ENCODE results near the gene GPM6B.
"Not testable (repeated sequence)": the region's sequence is repeated elsewhere in the genome, so short reads cannot be mapped to it uniquely, and the experiment has no call there.

GPM6B gene

DNA sequence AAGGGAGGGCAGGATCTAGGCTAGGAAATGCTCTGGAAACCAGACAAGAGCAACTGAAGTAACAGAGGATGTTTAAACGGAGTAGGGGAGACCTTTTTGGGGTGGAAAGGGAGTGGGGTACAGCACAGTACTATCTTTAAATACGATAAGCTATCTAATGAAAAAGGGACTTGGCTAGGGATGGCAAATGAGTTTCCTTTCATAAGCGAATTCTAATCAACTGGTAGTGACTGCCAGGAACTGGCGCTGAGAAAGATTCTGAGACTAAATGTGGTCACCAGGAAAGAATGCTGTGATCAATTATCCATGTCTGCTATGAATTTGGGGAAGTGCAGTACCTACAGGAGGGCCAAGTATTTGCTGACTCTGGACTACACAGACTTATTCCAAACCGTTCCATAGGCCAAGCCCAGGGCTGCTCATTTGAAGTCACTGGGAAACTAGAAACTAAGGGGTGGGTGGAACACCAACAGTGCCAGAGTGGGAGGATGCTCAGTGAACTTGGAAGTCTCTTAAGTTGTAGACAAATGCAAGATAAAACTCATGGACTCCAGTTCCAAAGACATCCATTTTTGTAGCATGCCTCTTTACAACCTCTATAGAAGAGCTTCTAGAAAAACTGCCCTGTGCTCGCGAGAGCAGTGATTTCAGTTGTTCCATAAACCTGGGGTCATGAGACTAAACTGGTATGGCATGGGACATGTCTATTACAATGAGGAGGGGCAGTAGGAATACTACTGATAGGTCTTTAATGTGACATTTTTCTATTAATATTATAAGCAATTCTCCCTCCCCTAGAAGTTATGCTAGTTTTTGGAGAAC is 84.4 kb downstream of the GPM6B start:
- Histone ChIP-seq H3K9me2 (replicated peaks; ENCODE audit: control insufficient read depth, low read length) (no peaks in the 10 kb centered on the region), H4K20me1 (ENCODE audit: control insufficient read depth, insufficient read depth, low read depth, low read length) (no peaks in the 10 kb centered on the region), H3K4me3 (ENCODE audit: low read length) (peak overlapping the region; percentile 91), H3K9me3 (ENCODE audit: control insufficient read depth, insufficient read depth, low read length) (no peaks in the 10 kb centered on the region), H3K36me3 (ENCODE audit: control insufficient read depth, low read length) (peaks cover 58% of the 10 kb centered on the region), H3F3A (ENCODE audit: control insufficient read depth, insufficient read depth) (peaks cover 14% of the 10 kb centered on the region), H3K27ac (ENCODE audit: low read depth, low read length) (peak overlapping the region; percentile 100), H3K27me3 (ENCODE audit: control insufficient read depth, low read length) (no peaks in the 10 kb centered on the region), H3K4me1 (ENCODE audit: control insufficient read depth, low read length) (peaks cover 32% of the 10 kb centered on the region), H3K4me2 (ENCODE audit: low read length) (peak overlapping the region; percentile 93), H3K79me2 (ENCODE audit: control insufficient read depth, low read length) (peaks cover 87% of the 10 kb centered on the region)
- TF ChIP-seq EZH2phosphoT487 (IDR thresholded peaks at IDR 0.05; ENCODE audit: borderline replicate concordance, low read length): no peak
- TF ChIP-seq, protein P1, sequence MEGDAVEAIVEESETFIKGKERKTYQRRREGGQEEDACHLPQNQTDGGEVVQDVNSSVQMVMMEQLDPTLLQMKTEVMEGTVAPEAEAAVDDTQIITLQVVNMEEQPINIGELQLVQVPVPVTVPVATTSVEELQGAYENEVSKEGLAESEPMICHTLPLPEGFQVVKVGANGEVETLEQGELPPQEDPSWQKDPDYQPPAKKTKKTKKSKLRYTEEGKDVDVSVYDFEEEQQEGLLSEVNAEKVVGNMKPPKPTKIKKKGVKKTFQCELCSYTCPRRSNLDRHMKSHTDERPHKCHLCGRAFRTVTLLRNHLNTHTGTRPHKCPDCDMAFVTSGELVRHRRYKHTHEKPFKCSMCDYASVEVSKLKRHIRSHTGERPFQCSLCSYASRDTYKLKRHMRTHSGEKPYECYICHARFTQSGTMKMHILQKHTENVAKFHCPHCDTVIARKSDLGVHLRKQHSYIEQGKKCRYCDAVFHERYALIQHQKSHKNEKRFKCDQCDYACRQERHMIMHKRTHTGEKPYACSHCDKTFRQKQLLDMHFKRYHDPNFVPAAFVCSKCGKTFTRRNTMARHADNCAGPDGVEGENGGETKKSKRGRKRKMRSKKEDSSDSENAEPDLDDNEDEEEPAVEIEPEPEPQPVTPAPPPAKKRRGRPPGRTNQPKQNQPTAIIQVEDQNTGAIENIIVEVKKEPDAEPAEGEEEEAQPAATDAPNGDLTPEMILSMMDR (IDR thresholded peaks at IDR 0.05; ENCODE audit: low read depth, low read length, poor library complexity, severe bottlenecking): no peak

DNA sequence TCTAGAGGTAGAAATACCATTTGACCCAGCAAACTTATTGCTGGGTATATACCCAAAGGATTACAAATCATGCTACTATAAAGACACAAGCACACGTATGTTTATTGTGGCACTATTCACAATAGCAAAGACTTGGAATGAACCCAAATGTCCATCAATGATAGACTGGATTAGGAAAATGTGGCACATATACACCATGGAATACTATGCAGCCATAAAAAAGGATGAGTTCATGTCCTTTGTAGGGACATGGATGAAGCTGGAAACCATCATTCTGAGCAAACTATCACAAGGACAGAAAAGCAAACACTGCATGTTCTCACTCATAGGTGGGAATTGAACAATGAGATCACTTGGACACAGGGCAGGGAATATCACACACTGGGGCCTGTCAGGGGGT is 86.4 kb downstream of the GPM6B start:
- not testable (repeated sequence) for H3K4me2 ChIP-seq (ENCODE audit: low read length); H4K20me1 ChIP-seq (ENCODE audit: control insufficient read depth, insufficient read depth, low read depth, low read length); H3K9me3 ChIP-seq (ENCODE audit: control insufficient read depth, insufficient read depth, low read length); H3K9me2 ChIP-seq (replicated peaks; ENCODE audit: control insufficient read depth, low read length); H3K27me3 ChIP-seq (ENCODE audit: control insufficient read depth, low read length); H3K27ac ChIP-seq (ENCODE audit: low read depth, low read length); H3K4me3 ChIP-seq (ENCODE audit: low read length)
- H3K36me3 ChIP-seq (ENCODE audit: control insufficient read depth, low read length): peaks cover 43% of the 10 kb centered on the region
- H3K79me2 ChIP-seq (ENCODE audit: control insufficient read depth, low read length): peaks cover 84% of the 10 kb centered on the region
- H3F3A ChIP-seq (ENCODE audit: control insufficient read depth, insufficient read depth): peaks cover 12% of the 10 kb centered on the region
- peaks cover 24% of the 10 kb centered on the region for H3K4me1 ChIP-seq (ENCODE audit: control insufficient read depth, low read length)

DNA sequence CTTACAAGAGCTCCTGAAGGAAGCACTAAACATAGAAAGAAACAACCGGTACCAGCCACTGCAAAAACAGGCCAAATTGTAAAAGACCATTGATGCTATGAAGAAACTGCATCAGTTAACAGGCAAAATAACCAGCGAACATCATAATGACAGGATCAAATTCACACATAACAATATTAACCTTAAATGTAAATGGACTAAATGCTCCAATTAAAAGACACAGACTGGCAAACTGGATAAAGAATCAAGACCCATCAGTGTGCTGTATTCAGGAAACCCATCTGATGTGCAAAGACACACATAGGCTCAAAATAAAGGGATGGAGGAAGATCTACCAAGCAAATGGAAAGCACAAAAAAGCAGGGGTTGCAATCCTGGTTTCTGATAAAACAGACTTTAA is 90.3 kb downstream of the GPM6B start:
- not testable (repeated sequence) for H3K27me3 ChIP-seq (ENCODE audit: control insufficient read depth, low read length); H3K4me3 ChIP-seq (ENCODE audit: low read length); H3F3A ChIP-seq (ENCODE audit: control insufficient read depth, insufficient read depth); H4K20me1 ChIP-seq (ENCODE audit: control insufficient read depth, insufficient read depth, low read depth, low read length); H3K9me2 ChIP-seq (replicated peaks; ENCODE audit: control insufficient read depth, low read length); H3K9me3 ChIP-seq (ENCODE audit: control insufficient read depth, insufficient read depth, low read length); H3K27ac ChIP-seq (ENCODE audit: low read depth, low read length); H3K4me2 ChIP-seq (ENCODE audit: low read length)
- peaks cover 17% of the 10 kb centered on the region for H3K36me3 ChIP-seq (ENCODE audit: control insufficient read depth, low read length)
- peaks cover 92% of the 10 kb centered on the region for H3K79me2 ChIP-seq (ENCODE audit: control insufficient read depth, low read length)
- H3K4me1 ChIP-seq (ENCODE audit: control insufficient read depth, low read length): peaks cover 51% of the 10 kb centered on the region

DNA sequence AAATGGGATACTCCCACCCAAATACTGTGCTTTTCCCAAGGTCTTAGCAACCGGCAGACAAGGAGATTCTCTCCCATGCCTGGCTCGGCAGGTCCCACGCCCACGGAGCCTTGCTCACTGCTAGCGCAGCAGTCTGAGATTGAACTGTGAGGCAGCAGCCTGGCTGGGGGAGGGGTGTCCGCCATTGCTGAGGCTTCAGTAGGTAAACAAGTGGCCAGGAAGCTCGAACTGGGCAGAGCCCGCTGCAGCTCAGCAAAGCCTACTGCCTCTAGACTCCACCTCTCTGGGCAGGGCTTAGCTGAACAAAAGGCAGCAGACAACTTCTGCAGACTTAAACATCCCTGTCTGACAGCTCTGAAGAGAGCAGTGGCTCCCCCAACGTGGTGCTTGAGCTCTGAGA is 92.0 kb downstream of the GPM6B start:
- not testable (repeated sequence) for H3F3A ChIP-seq (ENCODE audit: control insufficient read depth, insufficient read depth); H3K27me3 ChIP-seq (ENCODE audit: control insufficient read depth, low read length); H3K9me3 ChIP-seq (ENCODE audit: control insufficient read depth, insufficient read depth, low read length); H3K4me2 ChIP-seq (ENCODE audit: low read length); H3K9me2 ChIP-seq (replicated peaks; ENCODE audit: control insufficient read depth, low read length); H3K4me3 ChIP-seq (ENCODE audit: low read length); H3K27ac ChIP-seq (ENCODE audit: low read depth, low read length); H4K20me1 ChIP-seq (ENCODE audit: control insufficient read depth, insufficient read depth, low read depth, low read length)
- Histone ChIP-seq H3K4me1 (ENCODE audit: control insufficient read depth, low read length) (peaks cover 54% of the 10 kb centered on the region), H3K79me2 (ENCODE audit: control insufficient read depth, low read length) (peaks cover 96% of the 10 kb centered on the region), H3K36me3 (ENCODE audit: control insufficient read depth, low read length) (peaks cover 25% of the 10 kb centered on the region)
